H1 (cell line): Measurements from ENCODE around the gene KCNK7. TPM values are rescaled to one million over a fixed set of nuclear protein-coding genes. Genes with fewer than 3 reads are reported as not detected.

Source experiments
- ASH2L ChIP-seq: fragments of 200-600, 300-600 bp; sonication (generic); IDR thresholded peaks from one replicate; pipeline ENCODE4 v1.7.1; 2017; ENCODE audit warnings: low read length
- MAX ChIP-seq: IDR thresholded peaks from 2 replicates; pipeline ENCODE4 v1.6.1; 2012; ENCODE audit warnings: inconsistent platforms
- polyA plus RNA-seq, 7 experiments: library from polyadenylated mRNA; depleted of rRNA in 3 of 7; stranded (reverse) in 5 of 7; unstranded in 2 of 7; fragments of >200 nt in 5 of 7; fragments of 200-250 nt in 2 of 7; gene quantifications; 1 replicate in 5 of 7; 2 replicates in 1 of 7; 4 replicates in 1 of 7; pipeline versions ENCODE4 v1.2.1 to v1.2.3, GENCODE V29; 2011 to 2013; ENCODE audit warnings: missing spikeins in 2 of 7, mixed read lengths in 2 of 7
- total RNA-seq: library from RNA; stranded (reverse); fragmentation: NEBNext Ultra II Directional; extraction: Animal tissue kit (Norgen Biotek cat#: 25700); gene quantifications from 2 replicates; pipeline ENCODE4 v1.2.1, GENCODE V29; 2021

The KCNK7 gene
- total and polyA plus RNA-seq, 2 of the 8 experiments (the other 6 are each of a cell fraction or from before 2014, with no cell fraction given), result 0.74 to 1.0 TPM

GRCh38 chr11:65599216-65599954, 3.8 kb upstream of the KCNK7 start (continued):
- no peak for TF ChIP-seq MAX
- TF ChIP-seq ASH2L, result no peak
